Esophagus squamous epithelium (tissue), 5 donors: ENCODE data around the gene USP53. TPM values are rescaled to one million over a fixed set of nuclear protein-coding genes. Genes with fewer than 3 reads are reported as not detected.

Source experiments
- DNase-seq: peaks from one replicate; lab custom pipeline; 2025; lab: John Stamatoyannopoulos, UW
- H3K27ac ChIP-seq, 4 donors: fragments of 200-600 bp; sonication (generic); one replicate each; pipeline ENCODE4 v1.5.1; 2016 to 2019; ENCODE audit warnings: mild to moderate bottlenecking in 1 of 4
- H3K27me3 ChIP-seq, 4 donors: fragments of 200-600 bp; sonication (generic); 1 replicate in 3 of 4; 2 replicates in 1 of 4; pipeline versions ENCODE4 v1.5.1 to v1.6.0; 2017 to 2021; ENCODE audit warnings: antibody characterized with exemption in 1 of 4
- H3K36me3 ChIP-seq, 3 donors: fragments of 200-600 bp; sonication (generic); one replicate each; pipeline ENCODE4 v1.5.1; 2016 to 2019
- H3K4me1 ChIP-seq, 3 donors: fragments of 200-600 bp; sonication (generic); one replicate each; pipeline ENCODE4 v1.5.1; 2017 to 2019
- H3K4me3 ChIP-seq, 4 donors: fragments of 200-600 bp; sonication (generic); 1 replicate in 3 of 4; 2 replicates in 1 of 4; pipeline ENCODE4 v1.5.1; 2016 to 2019; ENCODE audit warnings: mild to moderate bottlenecking in 2 of 4, moderate library complexity in 1 of 4
- H3K9me3 ChIP-seq, 3 donors: fragments of 200-600 bp; sonication (generic); one replicate each; pipeline ENCODE4 v1.5.1; 2016 to 2019
- CTCF ChIP-seq, 6 experiments: fragments of 450-650 bp in 4 of 6; fragments of 200-600 bp in 2 of 6; sonication (generic) in 2 of 6; IDR thresholded peaks; one replicate each; pipeline ENCODE4 v1.5.1; 2016 to 2019; ENCODE audit warnings: antibody characterized with exemption in 6 of 6, mild to moderate bottlenecking in 4 of 6, moderate library complexity in 4 of 6
- POLR2A ChIP-seq, 4 donors: fragments of 450-650 bp; IDR thresholded peaks; one replicate each; pipeline ENCODE4 v1.6.1; 2017; ENCODE audit warnings: antibody characterized with exemption in 4 of 4, mild to moderate bottlenecking in 4 of 4, moderate library complexity in 3 of 4
- WGBS, 2 donors: methylation state at CpG; one replicate each; pipeline ENCODE4 v1.1.5; 2018; 5-methylcytosine and 5-hydroxymethylcytosine counted together
- intact Hi-C: fragments of 100-400 bp; cut with DNase I; formaldehyde crosslinking; loops from one replicate; pipeline ENCODE4 v1.15.0; 2022
- total RNA-seq, 4 donors: library from RNA; depleted of rRNA; stranded (reverse); fragments of >200 nt; gene quantifications; one replicate each; pipeline ENCODE4 v1.1.0, GENCODE V29; 2016
- donor health status: DM: yes; HTN: yes; CAD: no.

The USP53 gene
- total RNA-seq, 4 donors from 2014 or later: 21.9 to 71.5 (median 29.9) TPM

- Histone ChIP-seq H3K27ac (no peak overlapping the region), H3K4me1 (no peaks in the 10 kb centered on the region), H3K9me3 (no peaks in the 10 kb centered on the region), H3K4me3 (no peak overlapping the region), H3K27me3 (no peaks in the 10 kb centered on the region), H3K36me3 (peaks cover 0 to 91% (median 2%) of the 10 kb centered on the region in 3 donors)
- intact Hi-C loops: no loop called here
- no peak for TF ChIP-seq CTCF (IDR thresholded peaks at IDR 0.05)
- TF ChIP-seq POLR2A (IDR thresholded peaks at IDR 0.05): no peak
- WGBS, 2 donors: 91 to 98% methylated on average over 6 of the region's 6 CpGs
- no peak for DNase-seq
Measured at GRCh38 chr4:119260528-119260927, 48.0 kb downstream of the USP53 start.

- TF ChIP-seq CTCF (IDR thresholded peaks at IDR 0.05): no peak
- no peak for TF ChIP-seq POLR2A (IDR thresholded peaks at IDR 0.05)
- intact Hi-C loops: no loop called here
- peaks cover 0 to 91% (median 2%) of the 10 kb centered on the region in 3 donors for H3K36me3 ChIP-seq
- H3K4me1 ChIP-seq: no peaks in the 10 kb centered on the region
- H3K27ac ChIP-seq: no peak overlapping the region
- WGBS, 2 donors: 88 to 95% methylated on average over 1 of the region's 1 CpG
- H3K4me3 ChIP-seq: no peak overlapping the region
- no peaks in the 10 kb centered on the region for H3K9me3 ChIP-seq
- H3K27me3 ChIP-seq: no peaks in the 10 kb centered on the region
- no peak for DNase-seq
Measured at GRCh38 chr4:119261986-119262385, 49.5 kb downstream of the USP53 start.

DNA sequence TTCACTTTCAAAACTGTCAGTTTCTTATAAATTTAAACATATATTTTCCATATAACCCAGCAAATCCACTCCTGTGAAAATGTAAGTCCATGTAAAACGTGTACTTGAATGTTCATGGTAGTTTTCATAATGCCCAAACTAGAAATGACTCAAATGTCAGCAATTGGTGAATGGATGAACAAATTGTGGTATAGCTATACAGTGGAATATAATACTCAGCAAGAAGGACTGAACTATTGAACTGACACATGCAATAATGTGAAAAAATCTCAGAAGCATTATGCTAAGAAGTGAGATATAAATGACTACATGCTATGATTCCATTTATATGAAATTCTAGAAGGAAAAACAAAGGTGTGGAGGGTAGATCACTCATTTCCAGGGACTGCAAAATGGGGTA, 52.2 kb downstream of the USP53 start:
- Histone ChIP-seq H3K4me3 (no peak overlapping the region), H3K36me3 (peaks cover 0 to 90% (median 2%) of the 10 kb centered on the region in 3 donors), H3K9me3 (no peaks in the 10 kb centered on the region), H3K27ac (no peak overlapping the region), H3K4me1 (no peaks in the 10 kb centered on the region), H3K27me3 (no peaks in the 10 kb centered on the region)
- intact Hi-C loops: no loop called here
- no peak for DNase-seq
- 67 to 69% methylated on average over 1 of the region's 1 CpG for WGBS, 2 donors
- no peak for TF ChIP-seq CTCF (IDR thresholded peaks at IDR 0.05)
- TF ChIP-seq POLR2A (IDR thresholded peaks at IDR 0.05): no peak

- Histone ChIP-seq H3K4me3 (no peak overlapping the region), H3K27ac (no peak overlapping the region), H3K27me3 (no peaks in the 10 kb centered on the region), H3K36me3 (peaks cover 0 to 95% (median 2%) of the 10 kb centered on the region in 3 donors), H3K4me1 (no peaks in the 10 kb centered on the region), H3K9me3 (no peaks in the 10 kb centered on the region)
- TF ChIP-seq POLR2A (IDR thresholded peaks at IDR 0.05): no peak
- no peak for TF ChIP-seq CTCF (IDR thresholded peaks at IDR 0.05)
- no peak for DNase-seq
- 62 to 64% methylated on average over 4 of the region's 4 CpGs for WGBS, 2 donors
- intact Hi-C loops: no loop called here
Measured at GRCh38 chr4:119266153-119266552, 53.6 kb downstream of the USP53 start.

- Histone ChIP-seq H3K4me3 (no peak overlapping the region), H3K27me3 (no peaks in the 10 kb centered on the region), H3K36me3 (peaks cover 0 to 95% (median 0%) of the 10 kb centered on the region in 3 donors), H3K4me1 (no peaks in the 10 kb centered on the region), H3K27ac (no peak overlapping the region), H3K9me3 (no peaks in the 10 kb centered on the region)
- intact Hi-C loops: no loop called here
- WGBS, 2 donors: 52 to 57% methylated on average over 3 of the region's 3 CpGs
- TF ChIP-seq CTCF (IDR thresholded peaks at IDR 0.05): no peak
- no peak for DNase-seq
Measured at GRCh38 chr4:119268466-119268865, 56.0 kb downstream of the USP53 start.
